ENCODE results near the gene DNAAF5.

Gene DNAAF5

DNA sequence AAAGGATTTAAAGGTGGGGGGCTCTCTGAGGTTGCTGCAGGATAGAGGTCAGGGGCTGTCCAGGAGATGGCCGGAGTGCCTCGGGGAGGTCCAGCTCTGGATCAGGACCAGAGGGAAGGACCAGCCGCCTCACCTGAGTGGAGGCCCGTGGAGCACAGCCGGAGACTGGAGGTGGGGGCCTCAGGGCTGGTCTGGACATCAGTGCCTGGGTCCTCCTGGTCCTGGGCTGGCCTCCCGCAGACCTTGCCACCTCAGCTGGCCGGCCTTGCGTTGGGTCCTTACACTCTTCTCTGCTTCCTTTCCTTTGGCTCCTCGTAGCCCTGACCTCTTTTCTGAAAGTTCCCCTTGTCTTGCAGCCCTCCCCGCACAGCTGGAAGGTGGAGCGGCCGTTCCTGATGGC is 107.8 kb downstream of the DNAAF5 start:
- DNase-seq (ENCODE audit: low spot score), result no peak

DNA sequence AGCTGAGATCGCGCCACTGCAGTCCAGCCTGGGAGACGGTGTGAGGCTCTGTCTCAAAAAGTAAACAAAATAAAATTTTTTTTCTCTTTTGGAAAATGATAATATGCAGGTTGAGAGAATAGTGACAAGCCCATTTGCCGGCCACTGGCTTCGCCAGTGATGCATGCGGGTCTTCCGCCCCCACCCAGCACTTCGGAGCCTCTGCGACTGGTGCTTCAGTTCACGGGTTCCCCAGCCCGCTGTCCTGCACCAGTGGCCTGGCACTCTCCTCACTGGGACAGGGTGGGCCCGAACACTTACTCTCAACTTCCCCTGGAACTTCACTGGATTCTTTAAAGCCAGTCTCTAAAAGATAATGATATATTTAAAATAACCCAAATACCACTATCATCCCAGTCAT is 108.5 kb downstream of the DNAAF5 start:
- DNase-seq (ENCODE audit: low spot score), result no peak

DNA sequence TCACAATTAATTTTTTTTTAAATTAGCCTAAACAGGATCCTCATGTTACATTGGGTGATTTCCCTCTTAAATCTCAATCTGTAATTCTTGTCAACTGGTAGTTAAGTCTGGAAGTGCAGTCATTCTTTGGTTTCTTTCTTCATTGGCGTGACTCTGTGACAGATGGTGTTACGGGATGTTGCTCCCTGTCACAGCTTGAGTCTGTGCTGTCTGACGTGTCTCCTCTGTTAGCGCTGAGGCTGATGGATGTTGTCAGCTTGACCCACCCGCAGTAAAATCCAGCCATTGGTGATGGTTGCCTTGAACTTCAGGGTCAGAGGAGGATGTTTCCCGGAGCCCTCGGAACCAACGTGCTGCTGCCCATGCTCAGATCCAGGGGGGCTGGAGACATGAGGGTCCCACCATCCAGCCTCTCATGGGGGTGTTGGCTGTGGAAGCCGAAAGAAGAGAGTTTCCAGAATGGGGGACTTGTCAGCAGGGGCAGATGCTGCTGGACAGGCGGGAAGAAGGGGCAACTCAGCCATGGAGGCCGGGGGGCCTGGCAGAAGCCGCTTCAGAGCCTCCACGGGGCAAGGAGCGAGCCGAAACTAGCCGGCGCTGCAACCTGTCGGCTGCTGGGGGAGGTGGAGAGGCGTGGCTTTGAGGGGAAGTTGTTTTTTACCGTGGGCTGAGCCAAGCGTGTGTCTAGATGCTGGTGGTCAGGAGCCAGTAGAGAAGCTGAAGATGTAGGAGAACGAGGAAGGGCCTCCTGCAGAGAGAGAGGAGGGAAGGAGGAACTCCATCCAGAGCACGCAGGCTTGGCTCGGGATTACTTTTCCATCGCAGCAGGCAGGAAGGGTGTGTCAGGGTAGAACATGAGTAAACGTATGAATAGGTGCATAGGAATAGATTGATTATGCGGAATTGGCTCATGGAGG is 109.2 kb downstream of the DNAAF5 start:
- DNase-seq (ENCODE audit: low spot score), result no peak

Measured in iPS-NIHi11 (cell line).